GM18505 (cell line): ENCODE results near the gene PSG6.
"Not testable (repeated sequence)": the region's sequence is repeated elsewhere in the genome, so short reads cannot be mapped to it uniquely, and the experiment has no call there.

ENCODE experiments used
- ATAC-seq: cut with Tn5 transposase; IDR thresholded peaks from one replicate; pipeline ENCODE4 v1.9.1; 2021; ENCODE audit not compliant: unreplicated experiment
- POLR2A ChIP-seq: IDR thresholded peaks from 4 replicates; pipeline ENCODE4 v1.6.1; 2011; ENCODE audit warnings: borderline replicate concordance; ENCODE audit not compliant: insufficient read depth, insufficient read length; ENCODE audit errors: extremely low read depth

The PSG6 gene

DNA sequence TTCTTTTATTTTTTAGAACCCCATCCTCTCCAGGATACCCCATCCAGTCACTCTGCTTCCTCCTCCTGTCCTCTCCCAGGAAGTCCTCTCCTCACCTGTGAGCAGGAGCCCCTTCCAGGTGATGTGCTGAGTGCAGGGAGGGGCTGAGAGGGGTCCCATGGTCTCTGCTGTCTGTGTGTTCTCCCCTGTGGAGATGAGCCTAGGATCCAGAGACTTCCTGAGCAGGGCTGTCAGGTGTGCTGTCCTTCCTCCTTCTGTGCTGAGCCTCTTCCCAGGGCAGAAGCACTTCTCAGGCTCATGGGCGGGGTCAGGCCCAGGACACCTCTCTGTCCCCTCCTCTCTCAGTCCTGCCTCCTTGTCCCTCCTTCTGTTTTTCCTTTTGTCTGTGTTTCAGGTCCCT is at the start of gene PSG6:
PSG6 (minus strand) TSS at position 261 of the 400 bp plus-strand sequence; CDS start at position 159, 102 bp downstream.
- not testable (repeated sequence) for ATAC-seq

DNA sequence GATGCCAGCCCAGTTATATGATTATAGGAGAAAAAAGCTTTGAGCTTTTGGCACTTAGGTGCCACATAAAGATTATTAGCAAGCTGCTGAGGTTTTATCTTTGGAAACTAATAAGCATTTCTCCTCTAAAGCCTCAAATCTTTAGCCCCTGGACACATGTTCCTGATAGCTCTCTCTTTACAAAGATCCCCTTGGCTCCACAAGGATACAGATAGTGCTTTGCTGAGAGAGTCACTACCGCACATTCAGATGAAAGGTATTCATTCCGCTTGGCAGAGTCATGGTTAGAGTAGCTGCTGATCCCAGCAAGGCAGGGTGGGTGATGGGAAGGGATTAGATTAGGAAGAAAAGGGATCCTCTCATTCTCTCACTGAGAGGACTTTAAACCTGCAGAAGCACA is 47.5 kb upstream of the PSG6 start:
- TF ChIP-seq POLR2A: no peak
- ATAC-seq: no peak

DNA sequence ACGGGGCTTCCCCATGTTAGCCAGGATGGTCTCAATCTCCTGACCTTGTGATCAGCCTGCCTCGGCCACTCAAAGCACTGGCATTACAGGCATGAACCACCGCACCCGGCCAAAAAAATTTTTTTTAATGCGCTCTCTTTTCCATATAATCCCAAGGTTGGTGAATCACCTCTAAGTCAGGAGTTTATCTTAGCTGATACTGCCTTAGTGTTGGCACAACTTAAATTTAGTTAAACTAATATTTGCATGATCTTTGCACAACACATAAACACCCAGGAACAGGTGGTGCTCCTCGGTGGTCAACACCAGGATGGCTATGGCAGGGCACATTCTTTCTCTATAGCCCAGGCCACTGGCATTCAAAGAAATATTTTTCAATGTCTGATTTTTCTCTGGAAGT is 43.4 kb upstream of the PSG6 start:
- no peak for ATAC-seq
- no peak for TF ChIP-seq POLR2A

DNA sequence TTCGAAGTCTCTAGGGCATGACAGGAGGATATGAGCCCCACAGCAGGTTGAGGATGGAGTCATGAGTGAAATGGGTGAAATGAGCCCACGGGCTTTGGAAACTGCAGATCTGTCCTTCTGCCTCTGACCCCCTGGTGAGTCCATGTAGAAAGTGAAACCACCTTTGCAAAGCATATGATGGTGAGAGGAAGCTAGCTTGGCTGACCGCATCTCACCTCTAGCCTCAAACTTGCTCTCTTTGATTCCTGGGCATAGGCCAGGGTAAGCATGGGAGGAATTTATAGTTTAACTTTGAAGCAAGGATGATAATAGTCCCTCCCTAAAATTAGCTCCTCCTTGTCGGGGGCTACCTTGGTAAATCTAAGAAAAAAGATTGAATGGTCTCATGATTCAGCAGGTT is 34.4 kb upstream of the PSG6 start:
- ATAC-seq: not testable (repeated sequence)

DNA sequence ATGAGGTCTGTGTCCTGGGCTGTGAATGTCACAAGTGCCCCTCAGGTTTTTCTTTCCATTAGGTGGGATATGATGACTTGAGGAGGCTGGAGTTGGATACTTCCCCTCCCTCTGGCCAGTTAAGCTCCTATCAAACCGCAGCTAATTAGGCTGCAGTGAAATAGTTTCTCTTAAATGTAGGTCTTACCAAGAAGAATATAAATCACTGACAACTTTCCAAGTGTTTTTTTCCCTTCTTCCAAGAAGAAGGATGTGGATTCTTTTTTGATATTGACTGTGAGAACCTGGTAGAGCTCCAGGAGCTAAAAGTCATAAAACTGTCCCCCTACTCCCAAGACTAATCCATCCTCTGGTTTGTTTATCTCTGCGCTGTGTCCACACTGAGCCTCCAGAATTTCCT is 33.8 kb upstream of the PSG6 start:
- ATAC-seq: not testable (repeated sequence)

DNA sequence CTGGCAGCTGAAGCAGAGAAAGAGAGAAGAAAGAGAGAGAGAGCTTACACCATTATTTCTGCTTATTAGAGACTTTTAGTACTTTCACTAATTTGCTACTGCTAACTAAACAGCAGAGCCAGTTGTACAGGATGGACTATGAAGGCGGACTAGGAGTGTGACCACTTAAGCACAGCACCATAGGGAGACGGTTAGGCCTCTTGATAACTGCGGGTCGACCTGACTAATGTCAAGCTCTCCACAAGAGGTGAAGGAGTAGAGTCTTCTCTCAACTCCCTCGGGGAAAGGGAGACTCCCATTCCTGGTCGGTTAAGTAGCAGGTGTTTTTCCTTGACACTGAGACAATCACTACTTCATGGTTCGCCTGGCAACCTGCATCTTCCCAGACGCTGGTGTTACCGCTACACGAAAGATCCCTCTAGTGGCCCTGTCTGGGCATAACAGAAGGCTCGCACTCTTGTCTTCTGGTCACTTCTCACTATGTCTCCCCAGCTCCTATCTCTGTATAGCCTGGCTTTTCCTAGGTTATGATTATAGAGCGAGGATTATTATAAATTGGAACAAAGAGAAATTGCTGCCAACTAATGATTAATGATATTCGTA is 24.6 kb upstream of the PSG6 start:
- no peak for TF ChIP-seq POLR2A
- no peak for ATAC-seq

DNA sequence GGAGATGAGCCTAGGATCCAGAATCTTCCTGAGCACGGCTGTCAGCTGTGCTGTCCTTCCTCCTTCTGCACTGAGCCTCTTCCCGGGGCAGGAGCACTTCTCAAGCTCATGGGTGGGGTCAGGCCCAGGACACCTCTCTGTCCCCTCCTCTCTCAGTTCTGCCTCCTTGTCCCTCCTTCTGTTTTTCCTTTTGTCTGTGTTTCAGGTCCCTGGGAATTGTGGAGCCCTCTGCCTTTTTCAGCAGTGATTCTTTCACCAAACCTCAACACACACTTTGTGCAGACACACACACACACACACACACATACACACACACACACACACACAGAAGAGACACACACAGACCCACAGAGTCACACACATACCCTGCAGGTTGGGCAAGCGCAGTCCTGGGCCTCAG is 19.4 kb upstream of the PSG6 start, which contains the start of gene PSG7:
PSG7 (minus strand) TSS at position 101 of the 400 bp plus-strand sequence. CDS start 131 bp downstream, outside the sequence.
- not testable (repeated sequence) for ATAC-seq

DNA sequence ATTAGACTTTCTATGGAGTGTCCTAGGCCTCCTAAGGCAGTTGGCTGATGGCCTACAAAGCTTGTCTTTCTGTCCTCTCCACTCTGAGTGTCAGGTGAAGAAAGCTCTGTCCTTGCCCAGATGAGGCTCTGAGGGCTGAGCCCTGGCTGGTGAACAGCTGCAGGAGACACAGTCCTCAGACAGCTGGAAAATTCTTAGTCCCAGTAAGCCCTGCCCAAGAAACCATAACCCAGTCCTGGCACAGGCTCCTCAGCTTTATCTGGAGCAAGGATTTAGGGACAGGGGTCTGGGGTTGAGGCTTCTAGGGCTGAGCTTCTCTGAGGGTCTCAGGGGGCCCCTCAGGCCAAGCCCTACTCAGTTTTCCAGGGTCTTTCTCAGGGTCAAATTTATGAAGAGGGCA is 17.0 kb upstream of the PSG6 start:
- not testable (repeated sequence) for ATAC-seq

DNA sequence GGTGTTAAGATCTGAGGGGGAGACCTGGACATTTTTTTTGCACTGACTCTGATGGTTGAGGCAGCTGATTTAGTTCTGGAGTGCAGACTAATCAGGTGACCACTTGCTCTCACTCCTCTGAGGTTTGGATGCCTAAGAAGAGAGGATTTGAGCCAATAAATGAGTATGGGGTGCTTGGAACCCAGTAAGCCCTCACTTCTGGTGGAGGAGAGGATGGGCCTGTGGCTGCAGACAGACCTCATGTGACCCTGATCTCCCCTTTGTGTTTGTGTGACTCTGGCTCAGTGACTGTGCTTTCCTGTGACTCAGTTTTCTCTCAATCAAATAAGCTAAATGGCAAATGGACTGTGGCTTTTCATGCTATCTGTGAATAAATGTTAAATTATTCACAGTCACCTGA is 16.5 kb upstream of the PSG6 start:
- not testable (repeated sequence) for ATAC-seq

DNA sequence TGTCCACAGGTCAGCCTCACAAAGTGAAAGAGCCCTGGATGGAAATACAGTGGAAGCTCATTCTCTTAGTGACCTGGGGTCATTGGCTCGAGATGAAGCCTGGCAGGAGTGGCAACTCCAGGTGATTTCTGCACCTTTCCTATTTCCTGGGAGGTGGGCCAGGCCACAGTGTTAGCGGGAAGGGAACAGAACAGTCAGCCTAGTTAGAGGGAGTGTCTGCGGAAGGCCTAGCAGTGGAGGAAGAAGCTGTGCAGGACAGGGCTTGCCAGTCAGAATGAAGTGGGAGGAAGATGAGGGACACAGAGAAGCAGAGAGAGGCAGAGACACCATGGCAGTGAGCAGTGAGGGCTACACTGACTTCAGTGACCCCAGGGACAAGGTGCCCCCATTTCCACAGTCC is 15.7 kb upstream of the PSG6 start:
- not testable (repeated sequence) for ATAC-seq

DNA sequence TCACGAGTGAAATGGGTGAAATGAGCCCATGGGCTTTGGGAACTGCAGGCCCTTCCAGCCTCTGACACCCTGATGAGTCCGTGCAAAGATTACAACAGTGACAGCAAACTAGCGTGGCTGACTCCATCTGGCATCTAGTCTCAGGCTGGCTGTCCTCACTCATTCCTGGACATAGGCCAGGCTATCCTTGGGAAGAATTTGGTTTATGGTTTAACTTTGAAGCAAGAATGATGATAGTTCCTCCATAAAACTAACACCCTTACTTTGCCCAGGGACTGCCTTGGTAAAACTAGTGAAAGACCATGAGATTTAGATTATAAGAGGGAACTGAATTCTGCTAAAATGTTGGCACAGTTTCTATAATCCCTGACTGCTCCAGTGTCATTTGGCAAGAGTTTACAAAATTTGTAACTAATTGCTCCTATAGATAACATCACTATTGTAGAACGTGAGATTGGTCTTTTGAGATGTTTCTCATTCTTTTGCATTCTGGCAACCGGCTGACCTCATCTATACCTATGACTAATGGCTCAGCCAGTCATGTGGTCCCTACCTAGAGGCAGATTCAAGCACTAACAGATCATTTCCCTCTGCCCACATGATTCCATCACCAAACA is 14.9 kb upstream of the PSG6 start:
- not testable (repeated sequence) for ATAC-seq

DNA sequence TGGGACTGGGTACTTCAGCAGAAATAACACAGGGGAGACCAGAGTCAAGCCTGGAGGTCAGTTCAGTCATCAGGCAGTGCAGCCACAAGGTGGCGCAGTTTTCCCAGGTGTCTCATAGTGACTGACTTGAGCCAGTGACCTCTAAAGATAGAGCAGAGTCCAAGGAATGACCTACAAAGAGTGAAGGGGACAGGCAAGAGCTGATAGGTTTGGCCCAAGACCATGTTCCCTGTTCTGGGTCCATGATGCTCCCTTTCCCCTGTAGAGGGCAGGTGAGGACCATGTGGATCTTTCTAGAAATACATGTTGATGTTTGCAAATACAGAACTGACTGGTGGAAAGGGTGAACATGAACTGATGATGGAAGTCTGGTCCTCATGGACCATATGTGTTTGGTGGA is 12.5 kb upstream of the PSG6 start:
- ATAC-seq: not testable (repeated sequence)

DNA sequence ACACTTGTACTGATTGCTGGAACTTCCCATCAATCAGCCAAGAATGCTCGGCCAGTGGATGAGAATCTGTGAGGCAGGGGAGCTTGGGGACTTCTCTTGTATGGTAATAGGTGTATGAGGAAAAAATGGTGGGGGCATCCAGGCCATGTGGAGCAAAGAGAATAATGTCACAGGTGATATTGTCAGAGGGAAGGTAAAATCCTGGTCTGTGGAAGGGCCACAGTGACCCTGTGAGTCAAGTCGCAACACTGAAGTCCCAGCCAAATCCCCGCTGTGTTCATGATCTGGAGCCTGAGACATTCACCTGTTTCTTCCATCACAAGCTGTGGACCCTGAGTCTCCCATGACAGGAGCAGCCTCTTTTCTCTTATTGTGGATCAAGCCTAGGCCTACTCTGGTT is 11.2 kb upstream of the PSG6 start:
- TF ChIP-seq POLR2A: no peak

DNA sequence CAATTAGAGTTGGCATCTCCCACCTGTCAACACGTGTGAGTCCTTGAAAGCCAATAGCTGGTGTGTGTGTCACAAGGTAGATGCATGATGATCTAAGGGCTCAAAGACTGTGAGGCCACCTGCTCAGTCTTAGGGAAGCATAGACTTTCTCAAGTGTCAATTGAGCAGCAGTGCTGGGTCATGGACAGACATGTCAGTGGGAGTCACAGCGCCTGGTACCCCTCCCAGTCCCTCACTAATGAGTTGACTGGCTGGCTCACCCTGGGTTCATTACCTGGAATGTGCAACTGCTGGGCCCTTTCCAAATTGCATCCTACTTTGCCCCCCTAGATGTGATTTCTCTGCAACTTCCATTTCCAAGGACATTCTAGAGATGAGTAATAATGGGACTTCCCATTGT is 9.1 kb upstream of the PSG6 start:
- TF ChIP-seq POLR2A: no peak
- ATAC-seq: no peak

More for the DNA sequence above, 11.2 kb upstream of the PSG6 start:
- no peak for ATAC-seq

DNA sequence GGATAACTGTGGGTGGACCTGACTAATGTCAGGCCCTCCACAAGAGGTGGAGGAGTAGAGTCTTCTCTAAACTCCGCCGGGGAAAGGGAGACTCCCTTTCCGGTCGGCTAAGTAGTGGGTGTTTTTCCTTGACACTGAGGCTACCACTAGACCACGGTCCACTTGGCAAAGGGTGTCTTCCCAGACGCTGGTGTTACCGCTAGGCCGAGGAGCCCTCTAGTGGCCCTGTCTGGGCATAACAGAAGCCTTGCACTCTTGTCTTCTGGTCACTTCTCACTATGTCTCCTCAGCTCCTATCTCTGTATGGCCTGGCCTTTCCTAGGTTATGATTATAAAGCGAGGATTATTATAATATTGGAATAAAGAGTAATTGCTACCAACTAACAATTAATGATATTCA is 5.4 kb upstream of the PSG6 start:
- not testable (repeated sequence) for ATAC-seq

DNA sequence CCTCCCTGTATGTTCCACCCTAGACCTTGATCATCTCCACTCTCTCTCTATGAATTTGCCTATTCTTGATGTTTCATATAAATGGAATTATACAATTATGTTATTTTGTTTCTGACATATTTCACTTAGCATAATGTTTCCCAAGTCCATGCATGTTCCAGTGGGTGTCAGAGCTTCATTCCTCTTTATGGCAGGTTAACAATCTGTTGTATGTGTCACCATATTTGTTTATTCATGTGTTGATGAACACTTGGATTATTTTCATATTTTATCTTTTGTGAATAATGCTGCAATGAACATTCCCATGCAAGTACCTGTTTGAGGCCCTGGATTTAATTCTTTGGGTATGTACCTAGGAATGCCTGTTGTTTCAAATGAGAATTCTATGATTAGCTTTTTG is 3.3 kb upstream of the PSG6 start:
- ATAC-seq: not testable (repeated sequence)
